Measurements from ENCODE around the gene APP.

DNA sequence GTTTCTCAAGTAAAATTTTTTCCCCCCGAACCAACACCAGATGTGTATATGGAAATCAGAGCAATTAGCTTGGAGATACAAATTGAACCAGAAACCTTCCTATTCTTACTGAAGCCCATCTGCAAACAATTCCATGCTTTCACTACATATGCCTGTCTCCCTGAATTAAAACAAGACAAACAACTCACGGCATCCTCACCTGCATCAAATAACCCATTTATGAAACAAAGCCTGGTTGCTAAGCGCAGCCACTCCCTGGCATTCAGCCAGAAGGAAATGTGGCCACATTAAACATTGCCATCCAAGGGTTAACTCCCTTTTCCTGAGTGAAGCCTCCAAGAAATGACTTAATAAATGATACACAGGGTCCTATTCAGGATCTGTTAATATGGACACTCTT is 55.3 kb downstream of the APP start:
- TF ChIP-seq, protein P1, sequence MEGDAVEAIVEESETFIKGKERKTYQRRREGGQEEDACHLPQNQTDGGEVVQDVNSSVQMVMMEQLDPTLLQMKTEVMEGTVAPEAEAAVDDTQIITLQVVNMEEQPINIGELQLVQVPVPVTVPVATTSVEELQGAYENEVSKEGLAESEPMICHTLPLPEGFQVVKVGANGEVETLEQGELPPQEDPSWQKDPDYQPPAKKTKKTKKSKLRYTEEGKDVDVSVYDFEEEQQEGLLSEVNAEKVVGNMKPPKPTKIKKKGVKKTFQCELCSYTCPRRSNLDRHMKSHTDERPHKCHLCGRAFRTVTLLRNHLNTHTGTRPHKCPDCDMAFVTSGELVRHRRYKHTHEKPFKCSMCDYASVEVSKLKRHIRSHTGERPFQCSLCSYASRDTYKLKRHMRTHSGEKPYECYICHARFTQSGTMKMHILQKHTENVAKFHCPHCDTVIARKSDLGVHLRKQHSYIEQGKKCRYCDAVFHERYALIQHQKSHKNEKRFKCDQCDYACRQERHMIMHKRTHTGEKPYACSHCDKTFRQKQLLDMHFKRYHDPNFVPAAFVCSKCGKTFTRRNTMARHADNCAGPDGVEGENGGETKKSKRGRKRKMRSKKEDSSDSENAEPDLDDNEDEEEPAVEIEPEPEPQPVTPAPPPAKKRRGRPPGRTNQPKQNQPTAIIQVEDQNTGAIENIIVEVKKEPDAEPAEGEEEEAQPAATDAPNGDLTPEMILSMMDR (IDR thresholded peaks at IDR 0.05; ENCODE audit: insufficient read depth, low read length) = no peak
- TF ChIP-seq POLR2AphosphoS5 (IDR thresholded peaks at IDR 0.05; ENCODE audit: low read depth) = no peak
